MV-4-11 (cell line): ENCODE measurements around the gene SLC17A5.
"Not testable (repeated sequence)": the region's sequence is repeated elsewhere in the genome, so short reads cannot be mapped to it uniquely, and the experiment has no call there.

Experiments used
- DNase-seq: peaks from one replicate; lab custom pipeline; 2025; lab: John Stamatoyannopoulos, UW

SLC17A5 gene

GRCh38 chr6:73566486-73566871, 87.3 kb downstream of the SLC17A5 start:
- DNase-seq: not testable (repeated sequence)

GRCh38 chr6:73565767-73566485, 87.9 kb downstream of the SLC17A5 start:
- DNase-seq: no peak

- DNase-seq: peak; percentile 6
Measured at GRCh38 chr6:73564578-73565345, 89.0 kb downstream of the SLC17A5 start.

GRCh38 chr6:73562558-73562957, 91.2 kb downstream of the SLC17A5 start:
- DNase-seq: no peak

GRCh38 chr6:73560853-73561407, 92.9 kb downstream of the SLC17A5 start:
- DNase-seq: peak; percentile 92

- DNase-seq: no peak
Measured at GRCh38 chr6:73560182-73560732, 93.5 kb downstream of the SLC17A5 start.

GRCh38 chr6:73559399-73559794, 94.4 kb downstream of the SLC17A5 start:
- DNase-seq: not testable (repeated sequence)

- DNase-seq: no peak
Measured at GRCh38 chr6:73558624-73559398, 95.0 kb downstream of the SLC17A5 start.

- no peak for DNase-seq
Measured at GRCh38 chr6:73556836-73557235, 97.0 kb downstream of the SLC17A5 start.

GRCh38 chr6:73555380-73555949, 98.3 kb downstream of the SLC17A5 start:
- not testable (repeated sequence) for DNase-seq

- DNase-seq: not testable (repeated sequence)
Measured at GRCh38 chr6:73551115-73551514, 102.7 kb downstream of the SLC17A5 start.

GRCh38 chr6:73548458-73549446, 105.0 kb downstream of the SLC17A5 start:
- no peak for DNase-seq

GRCh38 chr6:73547036-73547435, 106.8 kb downstream of the SLC17A5 start:
- DNase-seq: peak; percentile 34
